ENCODE data around the gene RAB40B.
"Not testable (repeated sequence)": the region's sequence is repeated elsewhere in the genome, so short reads cannot be mapped to it uniquely, and the experiment has no call there.

Gene RAB40B

DNA sequence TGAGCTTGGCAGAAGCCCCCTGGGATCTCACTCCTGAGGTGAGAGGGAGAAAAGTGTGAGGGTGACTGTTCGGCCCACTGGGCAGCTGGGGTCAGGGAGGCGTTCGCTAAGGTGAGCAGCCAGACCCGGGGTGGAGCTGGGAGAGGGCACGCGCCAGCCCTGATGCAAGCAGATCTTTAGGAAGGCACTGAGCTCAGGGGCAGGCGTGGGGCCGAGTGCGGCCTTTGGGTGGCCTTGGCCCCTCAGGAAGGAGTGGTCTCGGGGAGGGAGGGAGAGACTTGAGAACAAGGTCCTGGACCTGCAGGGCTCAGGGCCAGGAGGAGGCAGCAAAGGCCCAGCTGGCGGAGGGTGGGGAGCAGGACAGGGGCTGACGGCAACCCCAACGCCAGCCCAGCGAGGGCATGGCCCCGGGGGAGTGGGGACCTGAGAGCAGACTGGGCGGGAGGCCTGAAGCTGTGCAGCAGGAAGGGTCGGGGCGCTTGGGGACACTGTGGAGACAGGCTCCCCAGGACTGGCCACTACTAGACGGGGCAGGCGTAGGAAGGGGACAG is 35.7 kb downstream of the RAB40B start:
- H3K27me3 Mint-ChIP-seq: peaks cover 0 to 5% of the 10 kb centered on the region in 2 donors
- H3K36me3 Mint-ChIP-seq: no peaks in the 10 kb centered on the region
- no peak for ATAC-seq (replicated peaks)
- no peak overlapping the region for H3K4me3 Mint-ChIP-seq
- H3K27ac Mint-ChIP-seq: no peak overlapping the region
- no peak for DNase-seq
- H3K9me3 Mint-ChIP-seq: no peaks in the 10 kb centered on the region
- peaks cover 0 to 2% of the 10 kb centered on the region in 2 donors for H3K4me1 Mint-ChIP-seq

DNA sequence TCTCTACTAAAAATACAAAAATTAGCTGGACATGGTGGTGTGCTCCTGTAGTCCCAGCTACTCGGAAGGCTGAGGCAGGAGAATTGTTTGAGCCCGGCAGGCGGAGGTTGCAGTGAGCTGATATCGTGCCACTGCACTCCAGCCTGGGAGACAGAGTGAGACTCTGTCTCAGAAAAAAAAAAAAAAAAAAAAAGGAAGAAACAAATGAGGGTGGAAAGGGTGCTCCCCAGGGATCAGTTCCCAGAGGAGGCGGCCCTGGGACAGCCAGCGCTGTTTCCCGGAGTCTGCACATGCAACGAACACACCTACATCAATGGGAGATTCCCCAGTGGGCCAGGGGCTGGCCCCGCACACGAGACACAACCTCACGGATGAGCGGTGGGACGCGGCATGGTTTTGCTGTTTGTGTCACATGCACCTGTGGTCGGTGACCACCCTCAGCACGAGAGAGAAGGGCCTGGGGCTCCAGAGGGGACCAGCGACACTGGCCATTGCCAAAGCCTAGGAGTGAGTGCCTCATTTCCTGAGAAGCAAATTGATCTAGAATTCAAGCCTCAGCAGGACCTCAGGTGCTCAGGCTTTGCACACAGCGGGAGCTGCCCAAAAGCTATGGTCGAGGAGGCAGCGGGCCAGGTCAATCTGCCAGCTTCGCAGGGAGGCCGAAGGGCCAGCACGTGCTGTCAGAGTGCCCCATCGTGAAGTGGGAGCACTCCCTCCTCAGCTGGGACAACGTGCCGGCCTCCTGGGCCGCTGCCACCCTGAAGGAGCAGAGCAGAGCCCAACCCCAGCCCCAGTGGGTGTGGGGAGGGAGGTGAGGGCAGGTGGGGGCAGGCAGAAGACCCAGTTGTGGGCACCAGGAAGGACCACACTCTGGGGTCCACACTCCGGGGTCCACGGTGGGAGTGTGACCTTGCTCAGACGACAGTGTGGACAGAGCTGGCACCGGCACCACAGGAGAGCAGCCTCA is 36.5 kb downstream of the RAB40B start:
- no peak overlapping the region for H3K27ac Mint-ChIP-seq
- H3K4me3 Mint-ChIP-seq: no peak overlapping the region
- no peaks in the 10 kb centered on the region for H3K9me3 Mint-ChIP-seq
- H3K4me1 Mint-ChIP-seq: no peaks in the 10 kb centered on the region
- DNase-seq (no peak), ATAC-seq (replicated peaks) (no peak)
- H3K36me3 Mint-ChIP-seq: no peaks in the 10 kb centered on the region
- H3K27me3 Mint-ChIP-seq: no peaks in the 10 kb centered on the region

DNA sequence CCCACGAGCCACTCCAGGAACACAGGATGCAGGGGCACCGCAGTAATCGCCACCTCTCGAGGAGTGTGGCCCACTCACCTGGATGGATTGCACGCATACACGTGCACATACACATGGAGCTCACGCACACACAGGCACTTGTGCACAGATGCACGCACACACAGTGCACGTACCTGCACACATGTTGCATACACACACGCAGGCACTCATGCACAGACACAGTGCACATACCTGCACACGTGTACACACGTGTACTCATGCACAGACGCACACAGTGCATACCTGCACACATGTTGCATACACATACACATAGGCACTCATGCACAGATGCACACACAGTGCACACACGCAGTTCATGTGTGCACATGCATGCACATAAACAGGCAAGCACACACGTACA is 38.6 kb downstream of the RAB40B start:
- Mint-ChIP-seq H3K27ac (no peak overlapping the region), H3K4me3 (no peak overlapping the region), H3K36me3 (no peaks in the 10 kb centered on the region), H3K4me1 (peaks cover 0 to 5% of the 10 kb centered on the region in 2 donors), H3K27me3 (no peaks in the 10 kb centered on the region), H3K9me3 (no peaks in the 10 kb centered on the region)
- no peak for DNase-seq
- ATAC-seq (replicated peaks): no peak

DNA sequence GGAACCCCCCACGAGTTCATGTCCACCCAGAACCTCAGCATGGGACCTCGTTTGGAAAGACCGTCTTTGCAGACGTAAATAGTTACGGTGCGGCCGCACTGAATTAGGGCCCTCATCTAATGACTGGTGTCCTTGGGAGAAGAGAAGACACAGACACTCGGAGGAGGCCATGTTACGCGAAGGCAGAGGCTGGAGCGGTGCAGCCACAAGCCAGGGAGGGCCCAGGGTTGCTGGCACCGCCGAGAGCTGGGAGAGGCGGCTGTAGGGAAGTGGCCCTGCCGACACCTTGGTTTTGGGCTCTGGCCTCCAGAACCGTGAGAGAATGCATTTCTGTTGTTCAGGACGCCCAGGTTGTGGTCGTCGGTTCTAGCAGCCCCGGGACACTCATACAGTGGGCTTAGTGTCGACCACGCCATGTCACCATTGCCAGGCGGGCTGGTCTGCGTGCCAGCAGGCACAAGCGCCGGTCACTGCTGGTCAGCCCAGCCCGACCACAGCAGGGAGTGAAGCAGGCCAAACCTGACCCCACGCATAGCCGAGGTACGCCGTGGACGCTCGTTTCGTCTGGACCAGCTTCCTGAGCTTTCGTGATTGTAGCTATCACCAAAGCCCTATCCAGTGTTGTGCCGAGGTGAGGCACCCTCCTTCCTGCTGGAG is 39.6 kb downstream of the RAB40B start:
- peaks cover 0 to 6% of the 10 kb centered on the region in 2 donors for H3K4me1 Mint-ChIP-seq
- no peak for DNase-seq
- no peak overlapping the region for H3K27ac Mint-ChIP-seq
- no peak for ATAC-seq (replicated peaks)
- no peaks in the 10 kb centered on the region for H3K9me3 Mint-ChIP-seq
- no peaks in the 10 kb centered on the region for H3K36me3 Mint-ChIP-seq
- H3K27me3 Mint-ChIP-seq: no peaks in the 10 kb centered on the region
- H3K4me3 Mint-ChIP-seq: no peak overlapping the region

DNA sequence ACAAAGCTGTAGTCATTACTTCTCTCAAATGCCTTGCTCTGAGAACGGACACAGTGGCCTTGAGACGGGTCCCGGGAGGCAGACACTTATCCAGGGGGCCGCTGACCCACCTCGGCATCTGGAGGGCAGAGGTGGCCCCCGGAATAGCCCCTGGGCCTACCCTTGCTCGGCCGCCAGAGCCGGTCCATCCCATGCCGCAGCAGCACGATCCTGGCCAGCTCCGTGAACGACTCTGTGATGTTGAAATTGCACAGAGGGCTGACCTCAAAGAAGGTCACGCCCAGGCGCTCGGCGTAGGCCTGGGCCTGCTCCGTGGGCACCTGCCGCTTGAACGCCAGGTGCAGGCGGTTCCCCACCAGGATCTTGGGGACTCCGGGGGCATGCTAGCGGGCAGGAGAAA is 40.2 kb downstream of the RAB40B start:
- Mint-ChIP-seq H3K36me3 (no peaks in the 10 kb centered on the region), H3K4me3 (no peak overlapping the region), H3K9me3 (no peaks in the 10 kb centered on the region), H3K27ac (no peak overlapping the region), H3K27me3 (no peaks in the 10 kb centered on the region), H3K4me1 (peaks cover 0 to 6% of the 10 kb centered on the region in 2 donors)
- DNase-seq (no peak), ATAC-seq (replicated peaks) (no peak)

DNA sequence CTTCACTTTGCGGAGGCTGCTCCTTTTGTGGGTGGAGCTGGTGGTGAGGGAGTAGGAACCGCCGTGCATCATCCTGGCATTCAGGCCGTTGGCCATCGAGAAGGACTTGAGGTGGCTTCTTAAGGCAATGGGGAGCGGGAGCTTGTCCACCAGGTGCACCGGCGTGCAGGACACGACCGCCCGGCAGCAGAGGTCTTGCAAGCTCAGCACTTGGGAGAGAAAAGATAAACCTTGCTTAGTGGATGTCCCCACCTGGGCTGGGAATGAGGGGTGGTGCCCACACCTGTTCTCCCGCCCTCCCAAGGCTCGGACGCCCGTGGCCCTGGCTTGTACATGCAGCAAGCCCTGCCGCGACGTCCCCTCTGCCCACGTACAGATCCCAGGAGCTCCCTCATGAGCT is 40.6 kb downstream of the RAB40B start:
- Mint-ChIP-seq H3K4me3 (no peak overlapping the region), H3K27ac (no peak overlapping the region), H3K36me3 (no peaks in the 10 kb centered on the region), H3K27me3 (no peaks in the 10 kb centered on the region), H3K4me1 (peaks cover 0 to 6% of the 10 kb centered on the region in 2 donors), H3K9me3 (no peaks in the 10 kb centered on the region)
- ATAC-seq (replicated peaks) (no peak), DNase-seq (no peak)

DNA sequence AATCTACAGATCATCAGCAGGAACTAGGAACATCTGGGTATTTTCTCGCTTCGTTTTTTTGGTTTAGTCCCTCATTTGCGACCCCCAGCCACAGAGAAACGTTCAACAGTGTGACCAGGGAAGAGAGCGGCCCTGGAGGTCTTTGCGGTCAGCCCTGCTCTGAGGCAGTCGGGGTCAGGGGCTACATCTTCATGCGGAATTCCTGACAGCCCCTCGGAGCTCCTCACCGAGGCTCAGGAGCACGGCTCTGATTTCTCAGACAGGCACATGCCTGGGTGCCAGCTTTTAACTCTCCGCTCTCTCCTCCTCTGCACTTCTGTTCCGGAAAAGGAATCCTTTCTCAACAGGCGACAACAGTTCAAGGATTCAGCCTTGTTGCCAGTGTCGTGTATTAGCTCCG is 42.2 kb downstream of the RAB40B start:
- H3K4me1 Mint-ChIP-seq: peaks cover 0 to 6% of the 10 kb centered on the region in 2 donors
- H3K4me3 Mint-ChIP-seq: no peak overlapping the region
- no peaks in the 10 kb centered on the region for H3K27me3 Mint-ChIP-seq
- no peaks in the 10 kb centered on the region for H3K36me3 Mint-ChIP-seq
- ATAC-seq (replicated peaks): no peak
- no peak overlapping the region for H3K27ac Mint-ChIP-seq
- no peaks in the 10 kb centered on the region for H3K9me3 Mint-ChIP-seq
- no peak for DNase-seq

DNA sequence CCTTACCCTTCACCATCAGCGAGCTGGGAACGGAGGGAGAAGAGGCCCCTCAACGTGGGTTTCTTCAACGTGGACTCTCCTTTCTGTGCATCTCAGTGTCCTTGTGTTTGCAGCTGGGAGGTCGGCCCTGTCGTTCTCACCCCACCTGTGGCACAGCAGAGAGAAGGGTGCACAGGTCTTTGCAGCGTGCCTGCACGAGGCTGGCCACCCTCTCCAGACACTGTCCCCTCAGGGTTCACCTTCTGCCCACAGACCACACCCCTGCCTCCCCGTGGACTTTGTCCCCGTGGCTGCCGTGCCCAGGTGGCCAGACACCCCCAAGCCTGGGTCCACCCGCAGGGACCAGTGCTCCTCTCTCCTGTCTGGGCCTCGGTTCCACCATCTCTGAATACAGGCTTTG is 43.0 kb downstream of the RAB40B start:
- ATAC-seq (replicated peaks) (no peak), DNase-seq (no peak)
- H3K36me3 Mint-ChIP-seq: no peaks in the 10 kb centered on the region
- no peaks in the 10 kb centered on the region for H3K9me3 Mint-ChIP-seq
- H3K27ac Mint-ChIP-seq: no peak overlapping the region
- no peaks in the 10 kb centered on the region for H3K27me3 Mint-ChIP-seq
- H3K4me1 Mint-ChIP-seq: peaks cover 0 to 6% of the 10 kb centered on the region in 2 donors
- peak overlapping the region in 1 of 2 donors; percentile 25 for H3K4me3 Mint-ChIP-seq

DNA sequence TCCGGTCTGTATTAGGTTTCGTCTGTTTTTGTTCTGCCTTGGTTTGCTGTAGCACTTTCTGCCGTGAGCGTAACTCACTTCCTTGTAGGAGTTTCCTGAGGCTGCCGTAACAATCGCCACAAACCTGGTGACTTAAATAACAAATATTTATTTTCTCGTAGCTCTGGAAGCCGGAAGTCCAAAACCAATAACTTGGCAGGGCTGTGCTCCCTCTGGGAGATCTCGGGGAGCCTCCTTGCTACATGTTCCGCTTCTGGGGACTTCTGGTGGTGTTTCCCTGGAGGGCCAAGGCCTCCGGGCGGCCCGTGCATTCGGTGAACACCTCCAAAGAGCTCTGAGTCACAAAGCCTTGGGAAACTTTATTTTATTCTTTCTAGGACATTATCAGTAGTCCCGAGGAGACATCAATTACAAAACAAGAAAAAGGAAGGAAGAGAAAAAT is 43.4 kb downstream of the RAB40B start:
- peaks cover under 1 to 6% of the 10 kb centered on the region in 2 donors for H3K4me1 Mint-ChIP-seq
- H3K27ac Mint-ChIP-seq: peak overlapping the region; percentile 82
- DNase-seq (no peak), ATAC-seq (replicated peaks) (peak in 1 of 2 donors; percentile 65)
- H3K4me3 Mint-ChIP-seq: no peak overlapping the region
- H3K9me3 Mint-ChIP-seq: no peaks in the 10 kb centered on the region
- H3K27me3 Mint-ChIP-seq: no peaks in the 10 kb centered on the region
- no peaks in the 10 kb centered on the region for H3K36me3 Mint-ChIP-seq

DNA sequence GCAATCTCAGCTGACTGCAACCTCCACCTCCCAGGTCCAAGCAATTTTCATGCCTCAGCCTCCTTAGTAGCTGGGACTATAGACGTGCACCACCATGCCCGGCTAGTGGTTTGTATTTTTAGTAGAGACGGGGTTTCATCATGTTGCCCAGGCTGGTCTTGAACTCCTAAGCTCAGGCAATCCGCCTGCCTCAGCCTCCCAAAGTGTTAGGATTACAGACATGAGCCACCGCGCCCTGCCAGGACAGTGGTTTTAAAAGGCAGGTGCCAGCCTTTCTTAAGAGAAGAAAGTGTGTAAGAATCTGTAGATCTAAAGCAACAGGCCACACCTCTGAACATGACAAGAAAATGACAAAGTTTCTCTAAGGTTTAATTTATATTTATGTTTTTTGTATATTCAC is 43.9 kb downstream of the RAB40B start:
- not testable (repeated sequence) for DNase-seq, H3K4me1 Mint-ChIP-seq, H3K36me3 Mint-ChIP-seq, H3K4me3 Mint-ChIP-seq, H3K9me3 Mint-ChIP-seq, H3K27me3 Mint-ChIP-seq
- peak in 1 of 2 donors; percentile 11 for ATAC-seq (replicated peaks)
- H3K27ac Mint-ChIP-seq: peak overlapping the region; percentile 17

DNA sequence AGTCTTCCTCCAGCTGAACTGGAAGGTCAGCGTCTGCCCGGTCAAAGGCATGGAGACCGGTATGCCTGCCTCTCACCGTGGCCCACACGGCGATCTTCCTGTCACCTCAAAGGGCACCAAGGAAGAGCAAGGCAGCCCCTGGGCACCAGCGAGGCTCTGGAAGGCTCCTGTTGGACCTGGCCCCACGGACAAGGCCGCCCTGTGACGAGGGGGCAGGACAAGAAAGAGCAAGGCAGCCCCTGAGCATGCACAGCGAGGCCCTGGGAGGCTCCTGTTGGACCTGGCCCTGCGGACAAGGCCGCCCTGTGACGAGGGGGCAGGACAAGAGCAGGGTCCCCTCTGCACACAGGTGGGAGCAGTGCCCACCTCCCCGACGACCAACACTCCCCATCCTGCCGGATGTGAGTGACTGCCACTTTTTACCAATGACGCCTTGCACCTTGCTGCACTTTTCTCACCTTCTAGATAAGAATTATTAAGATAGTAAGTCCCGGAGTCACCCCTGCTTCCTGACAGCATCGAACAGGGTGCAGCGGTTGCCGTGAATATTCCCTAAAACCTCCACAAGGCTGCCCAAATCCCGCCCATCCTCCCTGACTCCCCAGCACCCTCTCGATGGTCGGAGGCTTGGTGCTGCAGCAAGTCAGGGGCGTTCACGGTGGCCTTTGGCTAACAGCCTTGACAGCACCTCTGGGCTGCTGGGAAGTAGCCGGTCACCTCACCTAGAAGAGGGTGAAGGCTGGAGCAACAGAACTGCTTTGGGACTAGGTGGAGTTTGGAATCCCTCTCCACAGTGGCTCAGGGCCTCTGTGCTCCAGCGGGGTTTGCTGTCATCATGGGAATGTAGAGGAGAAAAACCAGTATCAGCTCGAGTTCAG is 44.6 kb downstream of the RAB40B start:
- Mint-ChIP-seq H3K27me3 (no peaks in the 10 kb centered on the region), H3K36me3 (no peaks in the 10 kb centered on the region), H3K9me3 (no peaks in the 10 kb centered on the region), H3K4me1 (peaks cover 5 to 14% of the 10 kb centered on the region in 2 donors), H3K27ac (no peak overlapping the region), H3K4me3 (no peak overlapping the region)
- ATAC-seq (replicated peaks) (no peak), DNase-seq (no peak)

DNA sequence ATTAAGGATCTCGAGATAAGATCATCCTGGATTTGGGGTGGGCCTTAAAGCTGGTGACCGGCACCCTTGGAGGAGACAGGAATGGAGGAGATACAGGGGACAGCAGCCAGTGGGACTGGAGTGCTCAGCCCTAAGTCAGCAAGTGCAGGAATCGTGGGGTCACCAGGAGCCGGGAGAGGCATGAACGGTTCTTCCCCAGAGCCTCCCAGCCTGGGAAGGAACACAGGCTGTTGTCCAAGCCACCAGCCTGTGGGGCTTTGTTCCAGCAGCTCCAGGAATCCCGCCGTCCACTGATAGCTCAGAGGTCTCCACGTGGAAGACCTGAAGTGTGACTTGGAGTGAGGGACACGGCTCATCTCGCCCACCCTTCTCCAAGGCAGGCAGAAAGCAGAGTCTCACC is 47.8 kb downstream of the RAB40B start:
- peaks cover 11 to 30% of the 10 kb centered on the region in 2 donors for H3K4me1 Mint-ChIP-seq
- ATAC-seq (replicated peaks) (no peak), DNase-seq (no peak)
- no peaks in the 10 kb centered on the region for H3K27me3 Mint-ChIP-seq
- no peak overlapping the region for H3K4me3 Mint-ChIP-seq
- H3K9me3 Mint-ChIP-seq: no peaks in the 10 kb centered on the region
- peaks cover 4 to 5% of the 10 kb centered on the region in 2 donors for H3K36me3 Mint-ChIP-seq
- H3K27ac Mint-ChIP-seq: no peak overlapping the region

DNA sequence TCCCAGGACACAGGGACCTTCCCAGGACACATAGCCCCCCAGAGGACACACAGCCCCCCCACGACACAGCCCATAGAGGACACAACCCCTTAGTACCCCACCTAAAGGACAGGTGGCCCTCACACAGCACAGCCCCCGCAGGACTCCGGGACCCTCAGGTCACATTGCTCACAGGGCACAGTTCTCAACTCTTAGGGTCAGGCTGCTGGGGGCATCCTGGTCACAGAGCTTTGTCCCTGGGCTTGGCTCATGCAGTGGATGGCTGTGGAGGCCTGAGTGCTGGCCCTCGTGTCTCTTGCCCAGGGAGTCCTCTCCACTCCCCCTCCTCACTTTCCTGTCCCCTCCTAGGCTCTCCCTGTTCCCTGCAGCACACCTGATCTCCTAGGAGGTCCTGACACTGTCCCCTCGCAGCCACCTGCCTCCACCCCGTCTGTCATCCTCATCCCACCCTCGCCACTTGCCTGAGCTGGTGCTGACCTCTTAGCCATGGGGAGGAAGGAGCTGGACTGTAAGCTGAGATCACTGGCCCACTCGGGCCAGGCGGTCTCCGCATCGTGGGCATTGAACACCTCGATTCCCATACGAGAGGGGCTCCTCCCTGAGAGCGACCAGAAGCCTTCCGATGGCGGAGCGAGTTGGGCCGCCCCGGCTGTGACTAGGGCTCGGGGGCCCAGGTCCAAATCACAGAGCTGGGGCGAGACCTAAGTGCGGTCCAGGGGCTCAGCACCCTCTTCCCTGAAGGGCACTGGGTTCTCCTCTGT is 48.8 kb downstream of the RAB40B start:
- Mint-ChIP-seq H3K4me1 (peaks cover 13 to 33% of the 10 kb centered on the region in 2 donors), H3K27me3 (no peaks in the 10 kb centered on the region), H3K4me3 (peak overlapping the region; percentile 61 to 67), H3K9me3 (no peaks in the 10 kb centered on the region), H3K36me3 (peaks cover 6 to 12% of the 10 kb centered on the region in 2 donors), H3K27ac (peak overlapping the region; percentile 60)
- DNase-seq (no peak), ATAC-seq (replicated peaks) (no peak)
